Trophoblast cell (in vitro differentiated cells and primary cell): ENCODE measurements around the gene PGM3.

Experiments
- DNase-seq, 2 donors: peaks; one replicate each; pipeline ENCODE4 v3.0.0-alpha.2; 2016
- H2AFZ ChIP-seq: 2 replicates; pipeline ENCODE4 v1.6.1; 2013; ENCODE audit warnings: low read length, moderate library complexity, mild to moderate bottlenecking; ENCODE audit not compliant: insufficient read depth, poor library complexity
- H2AK5ac ChIP-seq: 2 replicates; pipeline ENCODE4 v1.6.1; 2013; ENCODE audit warnings: mild to moderate bottlenecking, low read length
- H2BK120ac ChIP-seq: 2 replicates; pipeline ENCODE4 v1.6.1; 2013; ENCODE audit warnings: low read length, mild to moderate bottlenecking, moderate library complexity; ENCODE audit not compliant: insufficient read depth, poor library complexity
- H2BK12ac ChIP-seq: 2 replicates; pipeline ENCODE4 v1.6.1; 2013; ENCODE audit warnings: mild to moderate bottlenecking, low read length, moderate library complexity
- H2BK5ac ChIP-seq: 2 replicates; pipeline ENCODE4 v1.6.1; 2013; ENCODE audit warnings: low read length, low read depth, moderate library complexity, mild to moderate bottlenecking; ENCODE audit not compliant: poor library complexity
- H3K14ac ChIP-seq: 2 replicates; pipeline ENCODE4 v1.6.1; 2013; ENCODE audit warnings: mild to moderate bottlenecking, low read length
- H3K18ac ChIP-seq: 2 replicates; pipeline ENCODE4 v1.6.1; 2013; ENCODE audit warnings: mild to moderate bottlenecking, low read length
- H3K23ac ChIP-seq: 2 replicates; pipeline ENCODE4 v1.6.1; 2013; ENCODE audit warnings: low read length
- H3K27ac ChIP-seq: 2 replicates; pipeline ENCODE4 v1.5.1; 2013; ENCODE audit warnings: low read depth, mild to moderate bottlenecking, inconsistent platforms, low read length, moderate library complexity
- H3K27me3 ChIP-seq: 2 replicates; pipeline ENCODE4 v1.6.1; 2013; ENCODE audit warnings: inconsistent platforms, mild to moderate bottlenecking, low read length, moderate library complexity; ENCODE audit not compliant: insufficient read depth
- H3K36me3 ChIP-seq, 2 experiments: 1 replicate in 1 of 2; 2 replicates in 1 of 2; pipeline ENCODE4 v1.6.1; 2013; ENCODE audit warnings: low read length in 2 of 2, mild to moderate bottlenecking in 2 of 2, moderate library complexity in 1 of 2; ENCODE audit not compliant: insufficient read depth in 2 of 2, control insufficient read depth in 1 of 2
- H3K4ac ChIP-seq: 2 replicates; pipeline ENCODE4 v1.6.1; 2013; ENCODE audit warnings: low read depth, mild to moderate bottlenecking, low read length, moderate library complexity
- H3K4me1 ChIP-seq, 2 experiments: 1 replicate in 1 of 2; 2 replicates in 1 of 2; pipeline ENCODE4 v1.6.1; 2013; ENCODE audit warnings: low read length in 2 of 2, mild to moderate bottlenecking in 2 of 2, moderate library complexity in 1 of 2; ENCODE audit not compliant: insufficient read depth in 2 of 2, control insufficient read depth in 1 of 2
- H3K4me2 ChIP-seq: 2 replicates; pipeline ENCODE4 v1.6.1; 2013; ENCODE audit warnings: inconsistent platforms, mild to moderate bottlenecking, low read length, moderate library complexity
- H3K4me3 ChIP-seq: 2 replicates; pipeline ENCODE4 v1.5.1; 2013; ENCODE audit warnings: mild to moderate bottlenecking, low read depth, low read length, inconsistent platforms
- H3K79me1 ChIP-seq: one replicate; pipeline ENCODE4 v1.6.1; 2013; ENCODE audit warnings: low read length
- H3K79me2 ChIP-seq: 2 replicates; pipeline ENCODE4 v1.6.1; 2013; ENCODE audit warnings: low read length, mild to moderate bottlenecking; ENCODE audit not compliant: control insufficient read depth, insufficient read depth, poor library complexity
- H3K9ac ChIP-seq: 2 replicates; pipeline ENCODE4 v1.6.1; 2013; ENCODE audit warnings: mild to moderate bottlenecking, low read length
- H3K9me3 ChIP-seq: 2 replicates; pipeline ENCODE4 v1.6.1; 2013; ENCODE audit warnings: low read depth, mild to moderate bottlenecking, control low read depth, inconsistent platforms, low read length; ENCODE audit not compliant: insufficient read depth
- H4K12ac ChIP-seq: 2 replicates; pipeline ENCODE4 v1.6.1; 2013; ENCODE audit warnings: low read depth, mild to moderate bottlenecking, low read length, moderate library complexity
- H4K8ac ChIP-seq: 2 replicates; pipeline ENCODE4 v1.6.1; 2013; ENCODE audit warnings: low read depth, mild to moderate bottlenecking, low read length, moderate library complexity
- H4K91ac ChIP-seq: one replicate; pipeline ENCODE4 v1.6.1; 2013; ENCODE audit warnings: low read depth, mild to moderate bottlenecking, low read length, moderate library complexity
- WGBS: extraction: QIAGEN DNeasy Blood & Tissue Kit; methylation state at CpG from one replicate; pipeline ENCODE4 v1.1.7; 2013; ENCODE audit warnings: missing lambda C conversion rate; ENCODE audit not compliant: insufficient read length, insufficient coverage; ENCODE audit errors: extremely low coverage; 5-methylcytosine and 5-hydroxymethylcytosine counted together

PGM3 gene

DNA sequence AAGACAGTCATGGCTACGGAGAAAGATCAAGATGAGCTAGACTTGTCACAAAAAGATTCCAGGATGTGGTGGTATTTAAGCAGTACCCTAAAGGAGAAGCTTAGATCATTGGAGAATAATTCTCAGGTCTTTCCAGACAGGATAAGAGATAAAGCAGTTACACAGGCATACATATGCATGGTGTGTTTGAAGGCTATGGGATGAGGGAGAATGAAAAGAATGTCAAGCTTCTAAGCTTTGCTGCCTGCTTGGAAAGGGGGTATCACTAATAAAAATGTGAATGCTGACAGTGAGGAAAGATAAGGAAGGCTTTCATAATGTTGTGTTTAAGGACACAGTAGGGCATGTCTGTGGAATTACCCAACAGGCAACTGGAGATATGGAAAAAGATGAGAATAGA lies 28.2 kb upstream of the PGM3 start:
- no peak overlapping the region for H4K12ac ChIP-seq
- no peaks in the 10 kb centered on the region for H3K27me3 ChIP-seq
- no peak overlapping the region for H4K91ac ChIP-seq
- no peak overlapping the region for H2AK5ac ChIP-seq
- no CpG with 5 or more reads among the region's 1 CpG for WGBS
- no peak overlapping the region for H3K23ac ChIP-seq
- H3K9ac ChIP-seq, result no peak overlapping the region
- H3K27ac ChIP-seq, result no peak overlapping the region
- H3K9me3 ChIP-seq, result no peaks in the 10 kb centered on the region
- H3K4me1 ChIP-seq, result no peaks in the 10 kb centered on the region
- no peak overlapping the region for H3K4ac ChIP-seq
- no peaks in the 10 kb centered on the region for H3K79me2 ChIP-seq
- H3K4me3 ChIP-seq, result no peak overlapping the region
- H2BK120ac ChIP-seq, result no peak overlapping the region
- no peaks in the 10 kb centered on the region for H3K36me3 ChIP-seq
- no peaks in the 10 kb centered on the region for H3K79me1 ChIP-seq
- no peak overlapping the region for H3K18ac ChIP-seq
- peak; percentile 25 to 80 for DNase-seq
- no peak overlapping the region for H3K4me2 ChIP-seq
- no peak overlapping the region for H2AFZ ChIP-seq
- no peak overlapping the region for H3K14ac ChIP-seq
- H2BK5ac ChIP-seq, result no peak overlapping the region
- no peak overlapping the region for H2BK12ac ChIP-seq
- no peak overlapping the region for H4K8ac ChIP-seq

DNA sequence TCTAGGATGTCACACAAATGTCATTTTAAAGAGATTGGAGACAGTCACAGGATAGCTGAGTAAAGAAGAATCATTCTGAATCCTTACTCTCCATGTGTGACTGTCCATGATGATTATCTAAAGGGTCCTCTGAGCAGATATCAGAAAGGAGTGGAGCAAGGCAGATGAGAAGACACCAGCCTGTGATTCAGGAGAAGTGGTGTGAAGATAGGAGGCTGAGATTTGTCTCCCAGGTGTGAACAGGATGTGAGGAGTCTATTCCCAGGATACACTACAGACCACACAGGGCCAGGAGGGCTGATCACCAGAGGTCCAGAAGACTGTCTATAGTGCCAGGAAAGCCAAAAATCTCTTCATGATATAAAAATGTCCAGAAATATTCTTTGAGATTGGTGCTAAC lies 27.1 kb upstream of the PGM3 start:
- no peaks in the 10 kb centered on the region for H3K36me3 ChIP-seq
- H3K4ac ChIP-seq, result no peak overlapping the region
- no peak overlapping the region for H4K8ac ChIP-seq
- no peaks in the 10 kb centered on the region for H3K9me3 ChIP-seq
- no peak overlapping the region for H3K14ac ChIP-seq
- DNase-seq, result no peak
- H4K12ac ChIP-seq, result no peak overlapping the region
- no peak overlapping the region for H3K9ac ChIP-seq
- no peak overlapping the region for H3K23ac ChIP-seq
- no peak overlapping the region for H4K91ac ChIP-seq
- no peak overlapping the region for H2BK120ac ChIP-seq
- H2BK12ac ChIP-seq, result peak overlapping the region; percentile 9
- H3K4me1 ChIP-seq, result no peaks in the 10 kb centered on the region
- no peak overlapping the region for H3K18ac ChIP-seq
- H2AK5ac ChIP-seq, result no peak overlapping the region
- no peak overlapping the region for H3K4me2 ChIP-seq
- no peaks in the 10 kb centered on the region for H3K27me3 ChIP-seq
- no peaks in the 10 kb centered on the region for H3K79me1 ChIP-seq
- no peak overlapping the region for H3K4me3 ChIP-seq
- H3K79me2 ChIP-seq, result no peaks in the 10 kb centered on the region
- H3K27ac ChIP-seq, result no peak overlapping the region
- no peak overlapping the region for H2BK5ac ChIP-seq
- no peak overlapping the region for H2AFZ ChIP-seq

GRCh38 chr6:83218646-83219045 lies 25.6 kb upstream of the PGM3 start:
- Histone ChIP-seq H2BK12ac (no peak overlapping the region), H3K36me3 (no peaks in the 10 kb centered on the region), H3K4me1 (no peaks in the 10 kb centered on the region), H3K9ac (no peak overlapping the region), H2BK5ac (no peak overlapping the region), H4K91ac (no peak overlapping the region), H2BK120ac (no peak overlapping the region), H4K8ac (no peak overlapping the region), H2AK5ac (no peak overlapping the region), H3K23ac (no peak overlapping the region), H3K79me2 (no peaks in the 10 kb centered on the region), H4K12ac (no peak overlapping the region), H3K4me3 (no peak overlapping the region), H3K4me2 (no peak overlapping the region), H3K79me1 (no peaks in the 10 kb centered on the region), H3K4ac (no peak overlapping the region), H3K9me3 (no peaks in the 10 kb centered on the region), H3K18ac (no peak overlapping the region), H3K27me3 (no peaks in the 10 kb centered on the region), H3K14ac (no peak overlapping the region), H3K27ac (no peak overlapping the region), H2AFZ (no peak overlapping the region)
- no CpG with 5 or more reads among the region's 3 CpGs for WGBS
- no peak for DNase-seq

DNA sequence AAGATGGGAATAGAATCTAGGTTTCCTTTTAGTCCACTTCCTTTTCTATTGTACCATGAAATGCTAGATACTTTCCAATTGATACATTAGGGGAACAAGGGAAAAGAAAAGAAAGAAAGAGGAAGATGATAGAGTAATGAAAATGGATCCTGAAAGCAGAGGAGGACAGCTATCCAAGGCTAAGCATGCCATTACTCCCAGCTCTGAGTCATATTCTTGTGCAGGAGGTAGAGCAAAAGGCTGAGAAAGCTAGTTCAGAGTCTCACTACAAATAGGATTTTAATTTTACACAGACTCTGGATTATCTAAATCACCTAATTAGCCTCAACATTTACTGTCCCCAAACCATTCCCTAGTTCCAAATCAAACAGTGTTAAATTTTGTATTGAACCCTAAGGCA lies 23.7 kb upstream of the PGM3 start:
- H3K23ac ChIP-seq, result no peak overlapping the region
- H3K27ac ChIP-seq, result no peak overlapping the region
- H3K14ac ChIP-seq, result no peak overlapping the region
- no peak overlapping the region for H2BK5ac ChIP-seq
- no peak overlapping the region for H2BK12ac ChIP-seq
- no peak overlapping the region for H2AFZ ChIP-seq
- H3K4ac ChIP-seq, result no peak overlapping the region
- no peaks in the 10 kb centered on the region for H3K79me1 ChIP-seq
- no peaks in the 10 kb centered on the region for H3K79me2 ChIP-seq
- H3K4me3 ChIP-seq, result no peak overlapping the region
- no peaks in the 10 kb centered on the region for H3K9me3 ChIP-seq
- no peaks in the 10 kb centered on the region for H3K4me1 ChIP-seq
- no peak overlapping the region for H4K8ac ChIP-seq
- no peak overlapping the region for H3K9ac ChIP-seq
- H2AK5ac ChIP-seq, result no peak overlapping the region
- H3K27me3 ChIP-seq, result no peaks in the 10 kb centered on the region
- DNase-seq, result no peak
- no peak overlapping the region for H4K12ac ChIP-seq
- no peak overlapping the region for H3K18ac ChIP-seq
- H4K91ac ChIP-seq, result no peak overlapping the region
- H3K36me3 ChIP-seq, result no peaks in the 10 kb centered on the region
- H2BK120ac ChIP-seq, result no peak overlapping the region
- no peak overlapping the region for H3K4me2 ChIP-seq
